IMR-90 (cell line): Measurements from ENCODE around the gene SNX14. TPM values are rescaled to one million over a fixed set of nuclear protein-coding genes. Genes with fewer than 3 reads are reported as not detected.

ENCODE experiments used
- ATAC-seq: fragments of 200-7000 bp; cut with Tn5 transposase; 2 replicates; pipeline ENCODE4 v1.9.1; 2020; ENCODE audit warnings: low read depth, mild to moderate bottlenecking, moderate library complexity
- BruUV-seq: library from RNA; stranded (reverse); fragments of 400-500 nt; replicated peaks from 2 replicates; lab custom pipeline; 2021; lab: Mats Ljungman, UMichigan
- CTCF ChIA-PET: fragments of 300-600 bp; formaldehyde crosslinking; extraction: SDS; loops from one replicate; lab custom pipeline; 2021; ENCODE audit warnings: antibody characterized with exemption; lab: Yijun Ruan, JAX
- POLR2A ChIA-PET: fragments of 300-600 bp; sonication (Branson Sonifier 250); formaldehyde crosslinking; loops from one replicate; lab custom pipeline; 2022; ENCODE audit warnings: antibody characterized with exemption; ENCODE audit not compliant: unreplicated experiment; lab: Charles Lee
- DNase-seq: peaks from one replicate; pipeline ENCODE4 v3.0.0; 2013
- H2AFZ ChIP-seq: replicated peaks from 2 replicates; pipeline ENCODE3; 2013; ENCODE audit warnings: low read length, mild to moderate bottlenecking; ENCODE audit not compliant: poor library complexity
- H2AK5ac ChIP-seq: 2 replicates; pipeline ENCODE4 v1.6.1; 2013; ENCODE audit warnings: low read depth, low read length, inconsistent platforms
- H2AK9ac ChIP-seq: replicated peaks from 2 replicates; pipeline ENCODE3; 2013; ENCODE audit warnings: mild to moderate bottlenecking, low read depth, low read length, moderate library complexity; ENCODE audit not compliant: poor library complexity
- H2BK120ac ChIP-seq: 2 replicates; pipeline ENCODE4 v1.6.1; 2013; ENCODE audit warnings: low read depth, low read length, inconsistent platforms
- H2BK15ac ChIP-seq: 3 replicates; pipeline ENCODE4 v1.6.1; 2013; ENCODE audit warnings: low read depth, low read length, inconsistent platforms
- H2BK20ac ChIP-seq: 2 replicates; pipeline ENCODE4 v1.6.1; 2013; ENCODE audit warnings: low read depth, mild to moderate bottlenecking, inconsistent platforms, low read length, moderate library complexity
- H2BK5ac ChIP-seq: 2 replicates; pipeline ENCODE4 v1.6.1; 2013; ENCODE audit warnings: mild to moderate bottlenecking, low read depth, low read length, inconsistent platforms; ENCODE audit not compliant: poor library complexity, severe bottlenecking
- H3K14ac ChIP-seq: replicated peaks from 2 replicates; pipeline ENCODE4 v1.6.1; 2013; ENCODE audit warnings: low read depth, low read length, inconsistent platforms
- H3K18ac ChIP-seq: 2 replicates; pipeline ENCODE4 v1.6.1; 2013; ENCODE audit warnings: low read depth, low read length, control low read depth
- H3K23ac ChIP-seq: 2 replicates; pipeline ENCODE4 v1.6.1; 2013; ENCODE audit warnings: low read depth, low read length, inconsistent platforms
- H3K27ac ChIP-seq: 2 replicates; pipeline ENCODE4 v1.5.1; 2013; ENCODE audit warnings: mild to moderate bottlenecking, control low read depth, low read length; ENCODE audit not compliant: insufficient read depth
- H3K27me3 ChIP-seq: 2 replicates; pipeline ENCODE4 v1.6.1; 2013; ENCODE audit warnings: low read length; ENCODE audit not compliant: control insufficient read depth, insufficient read depth
- H3K36me3 ChIP-seq: 2 replicates; pipeline ENCODE4 v1.6.1; 2013; ENCODE audit warnings: low read length, mixed read lengths; ENCODE audit not compliant: control insufficient read depth, insufficient read depth
- H3K4ac ChIP-seq: 2 replicates; pipeline ENCODE4 v1.6.1; 2013; ENCODE audit warnings: low read depth, low read length, inconsistent platforms
- H3K4me1 ChIP-seq: 2 replicates; pipeline ENCODE4 v1.6.1; 2013; ENCODE audit warnings: low read length, mixed read lengths; ENCODE audit not compliant: control insufficient read depth, insufficient read depth
- H3K4me2 ChIP-seq: 2 replicates; pipeline ENCODE4 v1.6.1; 2013; ENCODE audit warnings: low read depth, mild to moderate bottlenecking, control low read depth, low read length, moderate library complexity
- H3K4me3 ChIP-seq: 2 replicates; pipeline ENCODE4 v1.5.1; 2013; ENCODE audit warnings: low read depth, mild to moderate bottlenecking, control low read depth, low read length, moderate library complexity; ENCODE audit not compliant: insufficient read depth
- H3K56ac ChIP-seq: 2 replicates; pipeline ENCODE4 v1.6.1; 2013; ENCODE audit warnings: low read length, inconsistent platforms; ENCODE audit not compliant: insufficient read depth; ENCODE audit errors: extremely low read depth
- H3K79me1 ChIP-seq, 2 experiments: 2 replicates each; pipeline ENCODE4 v1.6.1; 2013; ENCODE audit warnings: low read length in 2 of 2, inconsistent platforms in 1 of 2, low read depth in 1 of 2
- H3K9ac ChIP-seq: 2 replicates; pipeline ENCODE4 v1.6.1; 2013; ENCODE audit warnings: low read depth, low read length, control low read depth
- H3K9me1 ChIP-seq: 2 replicates; pipeline ENCODE4 v1.6.1; 2013; ENCODE audit warnings: low read length, inconsistent platforms; ENCODE audit not compliant: insufficient read depth
- H3K9me3 ChIP-seq: 2 replicates; pipeline ENCODE4 v1.6.1; 2013; ENCODE audit warnings: low read length; ENCODE audit not compliant: control insufficient read depth, insufficient read depth
- H4K20me1 ChIP-seq: 2 replicates; pipeline ENCODE4 v1.6.1; 2013; ENCODE audit warnings: low read length, inconsistent platforms; ENCODE audit not compliant: insufficient read depth
- H4K5ac ChIP-seq: 2 replicates; pipeline ENCODE4 v1.6.1; 2013; ENCODE audit warnings: mild to moderate bottlenecking, low read depth, low read length, control low read depth
- H4K8ac ChIP-seq, 2 experiments: 2 replicates each; pipeline ENCODE4 v1.6.1; 2013; ENCODE audit warnings: low read depth in 2 of 2, low read length in 2 of 2, control low read depth in 1 of 2, inconsistent platforms in 1 of 2
- H4K91ac ChIP-seq: 2 replicates; pipeline ENCODE4 v1.6.1; 2013; ENCODE audit warnings: low read depth, low read length, inconsistent platforms; ENCODE audit not compliant: insufficient read depth
- CEBPB ChIP-seq: IDR thresholded peaks from 2 replicates; pipeline ENCODE4 v1.6.1; 2012; ENCODE audit warnings: low read depth, low read length, improper control_type of control experiment
- USF2 ChIP-seq: fragments of 150-350 bp; IDR thresholded peaks from 2 replicates; pipeline ENCODE4 v1.6.1; 2017; ENCODE audit warnings: mild to moderate bottlenecking, antibody characterized with exemption, low read length, low read depth
- WGBS, 2 experiments: methylation state at CpG; one replicate each; pipeline versions ENCODE4 v1.1.5 to v1.1.7; 2013; ENCODE audit warnings: missing lambda C conversion rate in 2 of 2; ENCODE audit not compliant: insufficient read length in 1 of 2; ENCODE audit errors: extremely low coverage in 2 of 2; 5-methylcytosine and 5-hydroxymethylcytosine counted together
- dilution Hi-C: fragments of 300-500 bp; cut with HindIII; formaldehyde crosslinking; loops from one replicate; pipeline ENCODE4 v1.14.3; 2018; ENCODE audit warnings: low sequenced_read_pairs; ENCODE audit not compliant: unreplicated experiment
- in situ Hi-C: fragments of 300-500 bp; cut with MboI; formaldehyde crosslinking; loops from 3 replicates; pipeline ENCODE4 v1.14.3; 2019; ENCODE audit warnings: low sequenced_read_pairs, inconsistent platforms, mixed read lengths
- intact Hi-C: fragments of 100-400 bp; cut with micrococcal nuclease; formaldehyde crosslinking; loops from 2 replicates; pipeline ENCODE4 v1.10.0; 2022
- polyA plus RNA-seq, 3 experiments: library from polyadenylated mRNA; depleted of rRNA; stranded (reverse); fragments of >200 nt; gene quantifications; 2 replicates each; pipeline ENCODE4 v1.2.3, GENCODE V29; 2012; ENCODE audit warnings: low replicate concordance in 1 of 3
- total RNA-seq: library from RNA; depleted of rRNA; stranded (reverse); fragments of >200 nt; gene quantifications from 2 replicates; pipeline ENCODE4 v1.2.3, GENCODE V29; 2012

Gene SNX14
- total and polyA plus RNA-seq, 2 of the 4 experiments (the other 2 are of a cell fraction): 39.9 to 61.8 TPM

DNA sequence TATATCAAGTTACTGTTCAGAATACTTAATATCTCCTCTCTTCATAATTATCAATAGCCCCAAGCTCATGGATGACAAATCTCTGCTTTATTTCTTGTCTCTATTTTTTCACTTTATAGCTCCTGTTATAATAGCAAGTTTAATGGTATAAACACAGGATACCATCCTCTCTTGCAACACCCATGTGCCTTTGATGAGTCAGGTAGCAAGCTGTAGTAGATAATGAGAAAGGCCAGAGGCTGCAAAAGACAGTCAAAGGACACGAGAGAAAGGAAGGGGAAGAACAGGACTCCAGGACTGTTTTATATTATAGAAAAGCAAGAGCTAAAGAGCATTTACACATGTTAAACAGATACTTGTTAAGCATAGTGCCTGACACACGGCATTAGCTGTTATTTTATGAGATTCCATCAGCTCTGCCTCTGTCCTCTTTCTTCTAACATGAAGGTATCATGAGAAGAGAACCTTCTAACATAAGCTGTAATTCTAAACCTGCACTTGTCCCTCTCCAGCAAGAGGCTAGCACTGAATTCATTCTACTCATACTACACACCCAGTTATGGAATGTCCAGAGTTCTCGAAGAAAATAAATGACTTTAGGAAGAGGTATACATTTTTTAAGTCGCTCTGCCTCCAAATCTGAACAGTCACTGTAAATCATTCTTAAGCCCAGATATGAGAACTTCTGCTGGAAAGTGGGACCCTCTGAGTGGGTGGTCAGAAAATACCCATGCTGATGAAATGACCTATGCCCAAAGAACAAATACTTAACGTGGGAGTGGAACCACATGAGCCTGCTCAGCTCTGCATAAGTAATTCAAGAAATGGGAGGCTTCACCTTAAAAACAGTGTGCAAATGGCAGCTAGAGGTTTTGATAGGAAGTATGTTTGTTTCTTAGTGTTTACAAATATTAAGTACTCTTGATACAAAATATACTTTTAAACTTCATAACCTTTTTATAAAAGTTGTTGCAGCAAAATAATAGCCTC lies 98.8 kb downstream of the SNX14 start:
- H4K5ac ChIP-seq: no peak overlapping the region
- no peak overlapping the region for H3K4me2 ChIP-seq
- H3K9ac ChIP-seq: no peak overlapping the region
- H3K36me3 ChIP-seq: peaks cover 24% of the 10 kb centered on the region
- H3K14ac ChIP-seq: no peak overlapping the region
- H2BK120ac ChIP-seq: no peak overlapping the region
- ATAC-seq (peak; percentile 31), DNase-seq (peak; percentile 66)
- no peak overlapping the region for H3K56ac ChIP-seq
- peaks cover 4% of the 10 kb centered on the region for H3K4me1 ChIP-seq
- ChIA-PET CTCF (interaction anchor here (0.6 to 3.2 kb wide), 3 partner anchors 12 to 140 kb away, joined by 3 to 12 read pairs (median 3); no protein-coding TSS in a partner anchor), POLR2A (no interaction called here)
- H2AK5ac ChIP-seq: no peak overlapping the region
- H3K79me1 ChIP-seq: peaks cover 3 to 6% of the 10 kb centered on the region in 2 experiments; a peak in 2 of 4 replicates
- no peak overlapping the region for H2AFZ ChIP-seq
- H4K20me1 ChIP-seq: no peaks in the 10 kb centered on the region
- no peak overlapping the region for H3K23ac ChIP-seq
- 0 out of 2 replicates have a peak, but pooled peaks cover 10% of the 10 kb centered on the region for H3K9me1 ChIP-seq
- peak overlapping the region; percentile 47 for H2BK5ac ChIP-seq
- no peak overlapping the region for H4K91ac ChIP-seq
- H3K9me3 ChIP-seq: no peaks in the 10 kb centered on the region
- in situ Hi-C loops (no loop called here), intact Hi-C loops (no loop called here), dilution Hi-C loops (no loop called here)
- H3K27me3 ChIP-seq: no peaks in the 10 kb centered on the region
- TSS peak; percentile 93 for BruUV-seq
- H3K4me3 ChIP-seq: no peak overlapping the region
- no peak for TF ChIP-seq USF2
- peak; percentile 90 for TF ChIP-seq CEBPB
- H3K27ac ChIP-seq: no peak overlapping the region
- H2BK20ac ChIP-seq: no peak overlapping the region
- H3K4ac ChIP-seq: no peak overlapping the region
- H4K8ac ChIP-seq: no peak overlapping the region
- no peak overlapping the region for H3K18ac ChIP-seq
- no peak overlapping the region for H2AK9ac ChIP-seq
- no CpG with 5 or more reads among the region's 5 CpGs for WGBS, 2 experiments
- no peak overlapping the region for H2BK15ac ChIP-seq
